ENCODE data around the gene CCDC154.

CCDC154 gene

DNA sequence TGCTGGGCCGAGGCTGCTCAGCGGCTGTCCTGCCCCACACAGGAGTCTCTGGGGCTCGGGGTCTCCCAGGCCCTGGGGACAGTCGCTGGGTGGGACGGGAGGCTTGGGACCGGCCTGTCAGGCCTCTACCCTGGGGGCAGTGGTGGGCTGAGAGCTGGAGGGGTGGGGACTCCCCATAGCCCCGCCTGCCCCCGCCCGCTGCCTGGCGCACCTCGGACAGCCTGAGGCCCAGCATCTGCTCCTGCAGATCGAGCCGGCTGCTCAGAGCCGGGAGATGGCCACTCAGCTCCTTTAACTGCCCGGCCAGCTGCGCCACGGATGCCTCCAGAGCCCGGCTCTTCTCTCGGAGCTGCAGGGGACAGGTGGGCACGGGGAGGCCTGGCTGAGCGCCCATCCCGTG lies 6.8 kb downstream of the CCDC154 start:
- Histone ChIP-seq H3K27ac (ENCODE audit: low read length, poor library complexity, severe bottlenecking) (no peak overlapping the region), H3K27me3 (ENCODE audit: control insufficient read depth in 1 of 2, insufficient read depth in 1 of 2, low read length in 2 of 2) (peaks cover 0 to 5% of the 10 kb centered on the region in 2 experiments), H3K14ac (ENCODE audit: low read length in 2 of 2) (no peak overlapping the region), H3K36me3 (ENCODE audit: control insufficient read depth in 1 of 2, insufficient read depth in 2 of 2, low read depth in 1 of 2, low read length in 2 of 2) (peaks cover 0 to 5% of the 10 kb centered on the region in 2 experiments), H3K18ac (ENCODE audit: low read depth in 1 of 2, low read length in 2 of 2) (no peak overlapping the region), H4K8ac (ENCODE audit: low read length) (no peak overlapping the region), H3K4me2 (ENCODE audit: low read length, poor library complexity, severe bottlenecking) (no peak overlapping the region), H3K4me3 (ENCODE audit: insufficient read depth in 1 of 2, low read depth in 1 of 2, low read length in 2 of 2) (no peak overlapping the region), H3K9ac (ENCODE audit: low read length) (no peak overlapping the region), H2BK12ac (ENCODE audit: low read length in 2 of 2) (no peak overlapping the region), H2BK5ac (ENCODE audit: low read depth, low read length, poor library complexity, severe bottlenecking) (no peak overlapping the region), H4K91ac (ENCODE audit: low read length) (no peak overlapping the region), H3K79me1 (replicated peaks; ENCODE audit: low read length, poor library complexity, severe bottlenecking) (no peaks in the 10 kb centered on the region), H2AK5ac (ENCODE audit: low read length, severe bottlenecking) (no peak overlapping the region), H3K23ac (ENCODE audit: low read length in 2 of 2) (no peak overlapping the region), H3K4ac (ENCODE audit: low read depth in 1 of 2, low read length in 2 of 2) (no peak overlapping the region), H2BK15ac (ENCODE audit: low read depth, poor library complexity, severe bottlenecking) (no peak overlapping the region), H3K9me3 (ENCODE audit: control insufficient read depth, low read length) (no peaks in the 10 kb centered on the region), H2AFZ (ENCODE audit: low read depth, low read length) (no peak overlapping the region), H3K4me1 (ENCODE audit: control insufficient read depth, insufficient read depth, low read depth, low read length) (peaks cover 16% of the 10 kb centered on the region), H2BK120ac (ENCODE audit: low read depth, low read length) (no peak overlapping the region)
- no peak for DNase-seq
- 81% methylated on average over 20 of the region's 22 CpGs for WGBS

GRCh38 chr16:1436731-1437355 lies 7.5 kb downstream of the CCDC154 start:
- peaks cover 16% of the 10 kb centered on the region for H3K4me1 ChIP-seq (ENCODE audit: control insufficient read depth, insufficient read depth, low read depth, low read length)
- no peak overlapping the region for H3K9ac ChIP-seq (ENCODE audit: low read length)
- no peak overlapping the region for H3K23ac ChIP-seq (ENCODE audit: low read length in 2 of 2)
- peaks cover 0 to 5% of the 10 kb centered on the region in 2 experiments for H3K36me3 ChIP-seq (ENCODE audit: control insufficient read depth in 1 of 2, insufficient read depth in 2 of 2, low read depth in 1 of 2, low read length in 2 of 2)
- 94% methylated on average over 44 of the region's 47 CpGs for WGBS
- H4K8ac ChIP-seq (ENCODE audit: low read length) = no peak overlapping the region
- H3K4me2 ChIP-seq (ENCODE audit: low read length, poor library complexity, severe bottlenecking) = no peak overlapping the region
- no peak overlapping the region for H3K14ac ChIP-seq (ENCODE audit: low read length in 2 of 2)
- no peak overlapping the region for H2BK120ac ChIP-seq (ENCODE audit: low read depth, low read length)
- no peak overlapping the region for H3K4ac ChIP-seq (ENCODE audit: low read depth in 1 of 2, low read length in 2 of 2)
- no peak overlapping the region for H3K18ac ChIP-seq (ENCODE audit: low read depth in 1 of 2, low read length in 2 of 2)
- H3K27ac ChIP-seq (ENCODE audit: low read length, poor library complexity, severe bottlenecking) = no peak overlapping the region
- H3K9me3 ChIP-seq (ENCODE audit: control insufficient read depth, low read length) = no peaks in the 10 kb centered on the region
- H2BK15ac ChIP-seq (ENCODE audit: low read depth, poor library complexity, severe bottlenecking) = no peak overlapping the region
- no peak overlapping the region for H2BK5ac ChIP-seq (ENCODE audit: low read depth, low read length, poor library complexity, severe bottlenecking)
- no peaks in the 10 kb centered on the region for H3K79me1 ChIP-seq (replicated peaks; ENCODE audit: low read length, poor library complexity, severe bottlenecking)
- no peak overlapping the region for H2AFZ ChIP-seq (ENCODE audit: low read depth, low read length)
- no peak overlapping the region for H2BK12ac ChIP-seq (ENCODE audit: low read length in 2 of 2)
- H4K91ac ChIP-seq (ENCODE audit: low read length) = peak overlapping the region; percentile 39
- no peak for DNase-seq
- no peak overlapping the region for H3K4me3 ChIP-seq (ENCODE audit: insufficient read depth in 1 of 2, low read depth in 1 of 2, low read length in 2 of 2)
- peaks cover 4 to 11% of the 10 kb centered on the region in 2 experiments for H3K27me3 ChIP-seq (ENCODE audit: control insufficient read depth in 1 of 2, insufficient read depth in 1 of 2, low read length in 2 of 2)
- no peak overlapping the region for H2AK5ac ChIP-seq (ENCODE audit: low read length, severe bottlenecking)

DNA sequence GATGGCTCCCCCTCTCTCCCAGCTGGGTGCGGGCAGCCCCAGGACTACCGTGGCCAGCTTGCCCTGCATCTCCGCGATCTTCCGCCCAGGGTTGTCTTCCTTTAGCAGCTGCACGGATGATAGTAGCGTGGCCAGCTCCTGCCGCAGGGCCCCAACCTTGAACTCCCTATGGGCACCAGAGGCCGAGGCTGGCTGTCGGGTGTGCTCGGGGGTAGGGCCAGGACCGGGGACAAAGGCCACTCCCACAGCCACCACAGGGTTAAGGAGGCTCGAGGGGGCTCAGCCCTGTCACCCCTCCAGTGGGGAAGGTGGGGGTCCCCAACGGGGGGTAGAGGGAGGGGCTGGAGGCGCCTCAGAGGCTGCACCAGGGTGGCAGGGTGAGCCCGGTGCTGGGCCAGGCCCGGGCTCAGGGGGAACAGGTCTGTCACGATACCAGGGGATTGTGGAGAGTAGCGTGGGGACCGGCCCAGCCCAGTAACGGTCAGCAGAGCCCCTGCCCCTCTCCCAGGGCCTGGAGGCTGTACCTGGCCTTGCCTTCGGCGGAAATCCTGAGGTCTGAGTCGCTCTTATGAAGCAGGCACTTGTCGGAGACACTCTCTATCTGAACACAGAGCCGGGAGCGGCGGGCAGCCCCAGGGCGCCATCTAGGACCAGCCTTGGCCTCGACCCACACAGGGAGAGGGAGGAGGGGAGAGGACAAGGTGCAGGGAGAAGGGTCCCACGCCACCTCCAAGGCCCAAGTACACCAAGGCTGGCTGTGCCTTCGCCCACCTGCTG lies 8.2 kb downstream of the CCDC154 start:
- Histone ChIP-seq H3K27ac (ENCODE audit: low read length, poor library complexity, severe bottlenecking) (no peak overlapping the region), H2BK5ac (ENCODE audit: low read depth, low read length, poor library complexity, severe bottlenecking) (no peak overlapping the region), H2AK5ac (ENCODE audit: low read length, severe bottlenecking) (no peak overlapping the region), H3K79me1 (replicated peaks; ENCODE audit: low read length, poor library complexity, severe bottlenecking) (no peaks in the 10 kb centered on the region), H3K4me1 (ENCODE audit: control insufficient read depth, insufficient read depth, low read depth, low read length) (peaks cover 13% of the 10 kb centered on the region), H2BK12ac (ENCODE audit: low read length in 2 of 2) (no peak overlapping the region), H3K36me3 (ENCODE audit: control insufficient read depth in 1 of 2, insufficient read depth in 2 of 2, low read depth in 1 of 2, low read length in 2 of 2) (peaks cover 0 to 5% of the 10 kb centered on the region in 2 experiments), H2AFZ (ENCODE audit: low read depth, low read length) (no peak overlapping the region), H4K91ac (ENCODE audit: low read length) (peak overlapping the region; percentile 35), H3K18ac (ENCODE audit: low read depth in 1 of 2, low read length in 2 of 2) (no peak overlapping the region), H2BK120ac (ENCODE audit: low read depth, low read length) (no peak overlapping the region), H2BK15ac (ENCODE audit: low read depth, poor library complexity, severe bottlenecking) (no peak overlapping the region), H3K4me2 (ENCODE audit: low read length, poor library complexity, severe bottlenecking) (no peak overlapping the region), H3K23ac (ENCODE audit: low read length in 2 of 2) (no peak overlapping the region), H4K8ac (ENCODE audit: low read length) (peak overlapping the region; percentile 41), H3K4ac (ENCODE audit: low read depth in 1 of 2, low read length in 2 of 2) (no peak overlapping the region), H3K14ac (ENCODE audit: low read length in 2 of 2) (no peak overlapping the region), H3K4me3 (ENCODE audit: insufficient read depth in 1 of 2, low read depth in 1 of 2, low read length in 2 of 2) (no peak overlapping the region), H3K9ac (ENCODE audit: low read length) (no peak overlapping the region), H3K27me3 (ENCODE audit: control insufficient read depth in 1 of 2, insufficient read depth in 1 of 2, low read length in 2 of 2) (peaks cover 9 to 16% of the 10 kb centered on the region in 2 experiments), H3K9me3 (ENCODE audit: control insufficient read depth, low read length) (no peaks in the 10 kb centered on the region)
- no peak for DNase-seq
- 84% methylated on average over 31 of the region's 32 CpGs for WGBS

All from mesenchymal stem cell (in vitro differentiated cells and primary cell).